GM10248 (cell line): ENCODE measurements around the gene RBM19.
A peak's percentile ranks its signal among the peaks of the same experiment; 100 is the strongest.

ENCODE experiments used
- CTCF ChIA-PET: fragments of 300-600 bp; sonication (Branson Sonifier 250); formaldehyde crosslinking; extraction: SDS; loops from one replicate; lab custom pipeline; 2021; ENCODE audit warnings: antibody characterized with exemption; lab: Yijun Ruan, JAX
- POLR2A ChIA-PET: fragments of 350-650 bp; sonication (Branson Sonifier 250); formaldehyde crosslinking; extraction: SDS; loops from one replicate; lab custom pipeline; 2020; ENCODE audit warnings: antibody characterized with exemption; lab: Yijun Ruan, JAX
- DNase-seq: peaks from one replicate; pipeline ENCODE4 v3.0.0; 2012; ENCODE audit errors: extremely low spot score
- CTCF ChIP-seq: IDR thresholded peaks from 2 replicates; pipeline ENCODE4 v1.5.1; 2012; ENCODE audit warnings: mild to moderate bottlenecking, low read depth; ENCODE audit errors: extremely low read depth, missing control alignments, control extremely low read depth

RBM19 gene

GRCh38 chr12:113918306-113918705, 47.8 kb downstream of the RBM19 start:
- no peak for TF ChIP-seq CTCF
- ChIA-PET POLR2A (no interaction called here), CTCF (interaction anchor here (1.4 to 3.7 kb wide), 3 partner anchors 10 to 30 kb away, joined by 3 to 19 read pairs (median 5); no protein-coding TSS in a partner anchor)
- DNase-seq: no peak

GRCh38 chr12:113917393-113917792, 48.7 kb downstream of the RBM19 start:
- ChIA-PET POLR2A (no interaction called here), CTCF (interaction anchor here (1.4 to 3.7 kb wide), 5 partner anchors 9 to 49 kb away, joined by 3 to 19 read pairs (median 5); partner anchors contain the start of gene RBM19)
- TF ChIP-seq CTCF: no peak
- DNase-seq: no peak

- TF ChIP-seq CTCF: no peak
- ChIA-PET POLR2A (no interaction called here), CTCF (interaction anchor here (1.8 to 7.1 kb wide), 2 partner anchors 10 to 453 kb away, joined by 4 to 34 read pairs; no protein-coding TSS in a partner anchor)
- no peak for DNase-seq
Measured at GRCh38 chr12:113914806-113915205, 51.3 kb downstream of the RBM19 start.

DNA sequence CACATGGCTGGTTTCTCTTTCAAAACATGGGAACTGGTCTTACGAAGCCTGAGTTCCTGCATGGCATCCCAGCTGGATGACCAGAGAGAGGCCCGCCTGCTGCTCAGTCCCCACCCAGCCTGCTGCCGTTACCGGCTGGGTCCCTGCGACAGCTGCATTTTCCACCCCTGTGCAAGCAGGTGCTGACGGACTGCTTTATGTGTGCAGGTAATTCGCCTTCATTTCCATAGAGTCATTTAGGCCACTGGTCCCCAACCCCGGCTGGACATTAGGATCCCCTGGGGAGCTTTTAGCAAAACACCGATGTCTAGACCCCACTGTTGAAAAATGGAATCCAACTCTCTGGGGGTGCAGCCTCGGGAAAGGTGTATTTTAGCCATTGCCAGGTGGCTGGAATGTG, 51.9 kb downstream of the RBM19 start:
- ChIA-PET POLR2A (no interaction called here), CTCF (interaction anchor here (1.0 to 7.1 kb wide), 5 partner anchors 11 to 603 kb away, joined by 3 to 34 read pairs (median 4); no protein-coding TSS in a partner anchor)
- TF ChIP-seq CTCF: no peak
- no peak for DNase-seq

GRCh38 chr12:113912760-113913329, 53.3 kb downstream of the RBM19 start:
- TF ChIP-seq CTCF: peak; percentile 86
- ChIA-PET POLR2A (no interaction called here), CTCF (interaction anchor here (0.7 to 7.1 kb wide), 13 partner anchors 10 to 602 kb away, joined by 3 to 34 read pairs (median 4); no protein-coding TSS in a partner anchor)
- DNase-seq: peak; percentile 69

DNA sequence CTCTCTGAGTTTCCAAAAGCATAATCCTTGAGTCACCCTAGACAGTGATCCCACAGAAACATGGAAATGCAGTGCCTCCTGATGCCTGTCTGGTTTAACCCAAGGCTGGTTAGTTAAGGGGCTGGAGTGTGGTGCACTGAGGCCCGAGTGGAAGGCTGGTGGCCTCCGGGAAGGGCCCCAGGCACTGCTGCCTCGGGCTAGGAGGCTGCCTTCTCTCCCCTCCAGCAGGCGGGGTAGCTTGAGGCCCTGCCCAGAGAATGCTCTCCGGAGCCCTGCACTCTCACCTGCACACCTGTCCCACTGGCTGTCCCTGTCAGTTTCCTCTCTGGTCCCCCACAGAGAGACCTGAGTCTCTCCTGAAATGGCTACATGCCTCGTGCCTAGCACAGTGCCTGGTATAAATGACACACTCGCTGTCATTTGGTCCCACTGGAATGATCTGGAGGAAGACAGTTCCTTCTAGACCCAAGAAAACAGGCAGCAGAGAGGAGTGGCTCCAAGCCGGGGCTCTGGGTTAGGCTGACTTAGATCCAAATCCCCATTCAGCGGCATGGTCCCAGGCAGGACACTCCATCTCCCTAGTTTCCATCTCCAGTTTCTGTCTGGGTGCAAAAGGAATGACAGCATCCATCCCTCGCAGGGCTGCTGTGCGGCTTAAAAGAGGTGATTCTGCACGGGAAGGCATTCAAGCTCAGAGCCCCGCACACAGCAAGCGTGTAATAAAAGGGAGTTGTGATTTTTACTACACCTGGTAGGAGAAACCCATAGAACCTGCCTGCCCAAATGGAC, 54.0 kb downstream of the RBM19 start:
- TF ChIP-seq CTCF: no peak
- no peak for DNase-seq
- ChIA-PET CTCF (interaction anchor here (0.7 to 7.1 kb wide), 11 partner anchors 10 to 451 kb away, joined by 3 to 34 read pairs (median 4); no protein-coding TSS in a partner anchor), POLR2A (no interaction called here)
